ENCODE measurements around the gene APAF1. TPM values are rescaled to one million over a fixed set of nuclear protein-coding genes. Genes with fewer than 3 reads are reported as not detected.

APAF1 gene
- total and polyA plus RNA-seq, 9 of the 15 experiments (the other 6 are each of a cell fraction or from before 2014, with no cell fraction given), result 5.1 to 15.7 (median 9.9) TPM

DNA sequence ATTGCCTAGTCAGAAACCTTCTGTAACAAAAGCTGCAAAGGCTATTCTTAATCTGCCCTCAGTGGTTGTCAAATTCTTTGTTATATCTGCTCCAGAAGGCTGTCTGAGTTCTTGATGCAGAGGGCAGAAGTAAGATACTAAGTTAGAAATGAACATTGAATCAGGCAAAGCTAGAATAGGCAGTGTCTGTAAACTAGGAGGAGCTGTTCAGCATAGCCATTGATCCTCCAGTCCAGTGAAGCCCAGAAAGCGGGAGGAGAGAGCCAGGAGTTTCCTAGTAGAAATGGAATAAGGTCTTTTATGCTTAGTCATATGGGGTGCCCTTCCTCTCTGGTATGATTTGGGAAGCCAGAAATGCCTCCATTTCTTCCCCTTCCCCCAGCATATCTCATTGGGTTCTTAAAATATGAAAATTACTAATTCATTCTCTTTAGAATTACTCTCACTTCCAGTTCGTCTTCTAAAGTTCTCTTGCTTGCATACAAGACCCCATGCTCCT, 76.2 kb downstream of the APAF1 start:
- BruUV-seq (replicated peaks), result no TSS peak
- in situ Hi-C loops (cut with MboI) (no loop called here), intact Hi-C loops (cut with micrococcal nuclease) (no loop called here)
- CTCF ChIA-PET (ENCODE audit: low intra/inter-chr PET ratio), result no interaction called here
- Histone ChIP-seq H3K36me3 (ENCODE audit: control insufficient read depth, insufficient read depth, low read length) (peaks cover 6% of the 10 kb centered on the region), H3K9me1 (ENCODE audit: control insufficient read depth, insufficient read depth, low read length) (no peaks in the 10 kb centered on the region), H3K4me1 (replicated peaks in 1 of 2; ENCODE audit: control insufficient read depth in 2 of 2, insufficient read depth in 2 of 2, low read length in 2 of 2) (peaks cover 3 to 5% of the 10 kb centered on the region in 2 experiments; a peak in 2 of 5 replicates), H3K27ac (ENCODE audit: extremely low read depth, low read depth, low read length) (no peak overlapping the region), H3K79me2 (ENCODE audit: control insufficient read depth, insufficient read depth, low read length) (no peaks in the 10 kb centered on the region), H3K9me3 (replicated peaks; ENCODE audit: control insufficient read depth, insufficient read depth, low read depth, low read length) (no peaks in the 10 kb centered on the region), H3K27me3 (ENCODE audit: control insufficient read depth in 2 of 2, insufficient read depth in 2 of 2, low read length in 2 of 2) (no peaks in the 10 kb centered on the region), H4K20me1 (replicated peaks; ENCODE audit: control insufficient read depth, insufficient read depth, low read length) (no peaks in the 10 kb centered on the region), H3K4me3 (no peak overlapping the region), H2AFZ (ENCODE audit: low read depth, low read length) (no peak overlapping the region), H3K9ac (ENCODE audit: insufficient read depth in 1 of 2, low read depth in 2 of 2, low read length in 2 of 2) (no peak overlapping the region), H3K4me2 (ENCODE audit: insufficient read depth, low read length) (no peak overlapping the region)
- TF ChIP-seq NFE2 (IDR thresholded peaks at IDR 0.05; ENCODE audit: low read depth) (peak; percentile 55), ZNF316 (IDR thresholded peaks at IDR 0.05) (peak; percentile 3; the same call in 1 of the 2 replicates), MAFG (tag; conservative IDR thresholded peaks at IDR 0.05) (peak; percentile 24; the same call in 1 of the 2 replicates), ZKSCAN8 (CRISPR knock-in tag; IDR thresholded peaks at IDR 0.05) (no peak)
- no peak for DNase-seq (ENCODE audit: extremely low read depth in 1 of 4, low spot score in 3 of 4)
- ATAC-seq, result peak; percentile 46
- WGBS (ENCODE audit: insufficient coverage, low coverage, missing lambda C conversion rate), result 38% methylated on average over 2 of the region's 2 CpGs
- no peak for FAIRE-seq
- POLR2A ChIA-PET, result interaction anchor here (1.2 to 1.8 kb wide), 2 partner anchors 9 to 10 kb away, joined by 5 to 7 read pairs; no protein-coding TSS in a partner anchor

DNA sequence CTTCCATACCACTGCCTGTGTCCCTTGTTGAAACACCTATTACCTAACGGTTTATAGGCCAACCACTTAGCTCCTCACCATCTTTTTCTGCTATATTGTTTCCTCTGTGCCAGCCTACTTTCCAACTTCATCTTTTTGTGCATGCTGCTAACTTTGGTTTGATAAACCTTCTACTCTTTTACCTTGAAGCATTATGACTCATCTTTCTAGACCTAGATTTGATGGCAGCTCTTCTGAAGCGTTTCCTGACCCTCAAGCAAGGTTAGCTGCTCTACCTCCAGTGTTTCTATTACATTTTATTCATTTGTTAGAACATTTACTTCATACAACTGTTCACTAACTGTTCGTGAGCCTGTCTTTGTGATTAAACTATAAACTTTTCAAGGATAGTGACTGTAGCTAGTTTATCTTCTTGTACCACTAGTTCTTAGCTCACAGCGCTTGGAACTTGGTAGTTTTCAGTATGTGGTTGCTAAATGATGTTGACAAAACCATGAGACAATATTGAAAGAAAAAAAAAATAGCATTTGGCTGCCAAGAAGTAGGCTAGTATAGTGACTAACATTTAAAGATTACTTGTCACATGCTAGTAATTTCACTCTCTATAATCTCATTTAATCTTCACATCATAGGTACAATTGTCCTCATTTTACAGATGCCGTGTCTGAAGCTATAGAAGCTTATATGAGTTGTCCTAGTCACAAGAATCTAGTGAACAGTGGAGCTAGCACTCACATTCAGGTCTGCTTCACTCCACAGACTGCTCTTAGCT, 79.5 kb downstream of the APAF1 start:
- Histone ChIP-seq H4K20me1 (replicated peaks; ENCODE audit: control insufficient read depth, insufficient read depth, low read length) (no peaks in the 10 kb centered on the region), H3K4me2 (ENCODE audit: insufficient read depth, low read length) (no peak overlapping the region), H3K4me1 (replicated peaks in 1 of 2; ENCODE audit: control insufficient read depth in 2 of 2, insufficient read depth in 2 of 2, low read length in 2 of 2) (peaks cover 3 to 5% of the 10 kb centered on the region in 2 experiments; a peak in 2 of 5 replicates), H3K27ac (ENCODE audit: extremely low read depth, low read depth, low read length) (no peak overlapping the region), H3K9me3 (replicated peaks; ENCODE audit: control insufficient read depth, insufficient read depth, low read depth, low read length) (no peaks in the 10 kb centered on the region), H3K4me3 (no peak overlapping the region), H2AFZ (ENCODE audit: low read depth, low read length) (no peak overlapping the region), H3K27me3 (ENCODE audit: control insufficient read depth in 2 of 2, insufficient read depth in 2 of 2, low read length in 2 of 2) (no peaks in the 10 kb centered on the region), H3K9me1 (ENCODE audit: control insufficient read depth, insufficient read depth, low read length) (no peaks in the 10 kb centered on the region), H3K79me2 (ENCODE audit: control insufficient read depth, insufficient read depth, low read length) (no peaks in the 10 kb centered on the region), H3K36me3 (ENCODE audit: control insufficient read depth, insufficient read depth, low read length) (peaks cover 14% of the 10 kb centered on the region), H3K9ac (ENCODE audit: insufficient read depth in 1 of 2, low read depth in 2 of 2, low read length in 2 of 2) (no peak overlapping the region)
- ATAC-seq (no peak), FAIRE-seq (no peak), DNase-seq (ENCODE audit: extremely low read depth in 1 of 4, low spot score in 3 of 4) (no peak)
- in situ Hi-C loops (cut with MboI) (no loop called here), intact Hi-C loops (cut with micrococcal nuclease) (loop anchor here (5.0 kb wide), 1 partner anchor 273 kb away; no protein-coding TSS in a partner anchor)
- ChIA-PET POLR2A (interaction anchor here (0.5 to 1.2 kb wide), 4 partner anchors 12 to 1419 kb away, joined by 3 read pairs; no protein-coding TSS in a partner anchor), CTCF (ENCODE audit: low intra/inter-chr PET ratio) (no interaction called here)
- 42% methylated on average over 5 of the region's 5 CpGs for WGBS (ENCODE audit: insufficient coverage, low coverage, missing lambda C conversion rate)
- no TSS peak for BruUV-seq (replicated peaks)
- TF ChIP-seq MAFG (tag; conservative IDR thresholded peaks at IDR 0.05), result no peak
- no peak for TF ChIP-seq MECOM (CRISPR knock-in tag; IDR thresholded peaks at IDR 0.05)
- TF ChIP-seq, protein P1, sequence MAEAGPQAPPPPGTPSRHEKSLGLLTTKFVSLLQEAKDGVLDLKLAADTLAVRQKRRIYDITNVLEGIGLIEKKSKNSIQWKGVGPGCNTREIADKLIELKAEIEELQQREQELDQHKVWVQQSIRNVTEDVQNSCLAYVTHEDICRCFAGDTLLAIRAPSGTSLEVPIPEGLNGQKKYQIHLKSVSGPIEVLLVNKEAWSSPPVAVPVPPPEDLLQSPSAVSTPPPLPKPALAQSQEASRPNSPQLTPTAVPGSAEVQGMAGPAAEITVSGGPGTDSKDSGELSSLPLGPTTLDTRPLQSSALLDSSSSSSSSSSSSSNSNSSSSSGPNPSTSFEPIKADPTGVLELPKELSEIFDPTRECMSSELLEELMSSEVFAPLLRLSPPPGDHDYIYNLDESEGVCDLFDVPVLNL (CRISPR knock-in tag; IDR thresholded peaks at IDR 0.05; ENCODE audit: low read depth), result no peak
- TF ChIP-seq SIX5 (IDR thresholded peaks at IDR 0.05; ENCODE audit: borderline replicate concordance in 1 of 2, insufficient read depth in 1 of 2, low read depth in 1 of 2, low read length in 2 of 2), result no peak
- no peak for TF ChIP-seq CEBPB (tag; IDR thresholded peaks at IDR 0.05)
- no peak for TF ChIP-seq DPF2 (IDR thresholded peaks at IDR 0.05)
- no peak for TF ChIP-seq XRCC3 (IDR thresholded peaks at IDR 0.05)
- no peak for TF ChIP-seq NRF1 (conservative IDR thresholded peaks at IDR 0.05 in 1 of 2, IDR thresholded peaks at IDR 0.05 in 1 of 2)

Data from K562 (cell line).